GM19193 (cell line): Measurements from ENCODE around the gene RANBP17.

Experiments used
- POLR2A ChIP-seq: IDR thresholded peaks from 4 replicates; pipeline ENCODE4 v1.6.1; 2011; ENCODE audit not compliant: insufficient read depth, insufficient read length; ENCODE audit errors: extremely low read depth

RANBP17 gene

DNA sequence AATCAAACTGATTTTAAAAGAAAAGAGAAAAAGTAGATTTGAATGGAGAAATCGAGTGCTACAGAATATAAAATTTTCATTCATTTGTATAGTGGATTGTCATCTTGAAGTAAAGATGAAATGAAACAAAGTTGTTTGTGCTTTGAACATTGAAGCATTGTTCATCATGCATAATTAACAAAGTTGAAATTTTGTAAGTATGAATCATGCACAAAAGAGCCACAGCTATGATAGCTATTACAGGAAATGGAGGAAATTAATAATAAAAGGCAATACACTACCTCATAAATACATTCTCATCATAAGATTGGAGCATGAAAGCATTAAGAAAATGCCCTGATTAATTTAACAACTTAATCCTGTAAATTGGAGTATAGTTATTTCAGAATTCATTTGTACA, 293.8 kb downstream of the RANBP17 start:
- TF ChIP-seq POLR2A, result no peak

DNA sequence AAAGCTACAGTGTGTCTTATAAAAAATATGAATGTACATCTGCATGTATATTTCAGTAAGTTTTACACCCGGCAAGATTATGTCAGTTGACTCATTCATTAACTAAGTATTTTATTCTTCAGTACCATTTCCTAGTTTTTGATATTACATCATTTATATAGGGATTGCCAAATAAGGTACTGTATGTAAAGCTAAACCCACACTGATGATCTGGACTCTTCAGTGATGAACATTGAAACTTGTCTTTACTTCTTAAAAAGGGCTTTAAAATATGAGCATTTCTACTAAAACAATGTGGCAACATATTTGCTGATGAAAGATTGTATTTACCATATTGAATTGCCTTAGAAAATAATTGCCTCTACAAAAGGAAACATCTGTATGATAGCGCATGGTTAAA, 295.5 kb downstream of the RANBP17 start:
- no peak for TF ChIP-seq POLR2A

DNA sequence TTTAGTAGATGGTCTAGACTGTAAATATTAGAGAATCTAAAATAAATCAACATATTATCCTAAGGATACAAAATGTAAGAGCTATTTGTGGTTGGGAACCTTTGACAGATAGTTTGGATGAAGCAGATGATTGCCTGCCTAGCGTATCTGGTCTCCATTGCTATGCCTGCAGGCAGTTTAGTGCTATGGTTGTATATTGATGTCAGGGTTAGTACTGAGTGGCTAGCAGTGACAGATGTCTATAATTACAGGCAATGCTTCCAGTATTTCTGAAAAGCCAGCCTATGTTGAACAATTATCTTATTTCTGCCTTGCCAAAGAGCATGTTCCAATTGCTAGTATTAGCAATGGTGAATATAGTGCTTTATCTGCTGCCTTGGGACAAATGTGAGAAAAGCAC, 296.0 kb downstream of the RANBP17 start:
- no peak for TF ChIP-seq POLR2A

DNA sequence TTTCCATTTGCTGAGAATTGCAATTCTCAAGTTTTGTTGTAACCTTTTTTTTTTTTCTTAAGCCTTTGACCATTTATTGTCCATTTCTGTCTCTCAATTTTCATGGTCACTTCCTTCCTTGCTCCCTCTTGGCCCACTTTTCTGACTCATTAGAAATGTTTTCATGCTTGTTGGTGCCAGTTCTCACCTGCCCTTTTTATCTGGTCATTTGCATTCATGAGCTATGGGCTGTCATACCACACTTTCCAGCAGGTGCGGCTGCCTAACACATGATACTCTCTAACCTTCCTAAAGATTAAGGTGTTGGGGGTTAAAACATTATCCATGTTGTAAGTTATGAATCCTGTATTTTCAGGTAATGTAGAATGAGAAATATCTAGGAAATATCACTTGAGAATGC, 296.8 kb downstream of the RANBP17 start:
- no peak for TF ChIP-seq POLR2A

DNA sequence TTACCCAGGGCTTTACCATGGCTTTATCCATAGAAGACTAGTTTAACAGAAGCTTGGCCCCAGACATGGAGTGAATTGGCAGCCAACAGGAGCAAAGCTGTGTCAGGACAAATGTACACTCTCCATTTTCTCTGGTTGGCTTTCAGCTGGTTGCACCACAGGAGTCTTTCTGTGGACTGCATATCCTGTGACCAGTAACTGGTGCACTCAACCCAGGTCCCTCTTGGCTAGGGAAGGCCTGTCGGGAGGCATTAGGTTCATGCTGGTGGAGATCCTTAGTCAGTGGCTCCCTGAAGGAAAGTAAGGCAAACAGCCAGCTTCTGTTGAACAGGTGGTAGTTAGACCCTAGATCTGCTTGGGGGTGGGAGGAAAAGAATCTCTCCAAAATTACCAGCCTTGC, 300.3 kb downstream of the RANBP17 start:
- TF ChIP-seq POLR2A, result no peak

DNA sequence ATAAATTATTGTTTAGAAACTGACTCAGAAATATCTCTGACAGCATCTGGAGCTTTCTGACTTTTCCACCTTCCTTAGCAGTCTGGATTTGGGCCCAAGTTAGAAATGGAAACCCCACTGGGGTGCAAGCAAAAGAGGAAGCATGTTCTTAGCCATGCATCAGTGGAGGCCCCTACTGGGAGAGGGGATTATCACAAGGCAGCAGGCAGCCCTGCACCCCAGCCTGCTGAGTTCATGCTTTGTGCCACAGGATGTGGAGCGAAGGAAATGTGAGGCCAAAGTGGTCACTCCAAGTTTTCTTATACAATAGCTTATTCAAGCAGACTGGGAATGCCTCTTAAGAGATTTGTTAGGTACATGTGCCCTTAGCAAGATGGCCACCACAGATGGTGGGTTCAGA, 300.8 kb downstream of the RANBP17 start:
- no peak for TF ChIP-seq POLR2A

DNA sequence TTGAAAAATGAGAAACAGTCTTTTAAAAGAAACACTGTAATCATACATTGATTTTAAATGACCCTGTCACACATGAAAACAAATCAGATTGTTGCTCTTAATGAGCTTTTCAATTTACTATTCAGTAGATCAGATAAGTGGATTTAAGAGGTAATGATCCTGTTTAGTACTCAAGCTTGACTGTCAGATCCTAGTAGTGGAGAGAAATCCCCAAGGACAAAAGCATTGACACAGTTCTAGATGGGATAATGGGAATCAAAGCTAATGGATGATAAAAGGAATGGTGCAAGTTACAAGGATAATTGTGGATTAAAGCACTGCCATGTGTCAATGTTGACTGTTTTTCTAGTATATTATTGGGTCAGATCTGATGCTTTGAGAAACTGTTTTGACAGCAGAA, 304.9 kb downstream of the RANBP17 start:
- no peak for TF ChIP-seq POLR2A

DNA sequence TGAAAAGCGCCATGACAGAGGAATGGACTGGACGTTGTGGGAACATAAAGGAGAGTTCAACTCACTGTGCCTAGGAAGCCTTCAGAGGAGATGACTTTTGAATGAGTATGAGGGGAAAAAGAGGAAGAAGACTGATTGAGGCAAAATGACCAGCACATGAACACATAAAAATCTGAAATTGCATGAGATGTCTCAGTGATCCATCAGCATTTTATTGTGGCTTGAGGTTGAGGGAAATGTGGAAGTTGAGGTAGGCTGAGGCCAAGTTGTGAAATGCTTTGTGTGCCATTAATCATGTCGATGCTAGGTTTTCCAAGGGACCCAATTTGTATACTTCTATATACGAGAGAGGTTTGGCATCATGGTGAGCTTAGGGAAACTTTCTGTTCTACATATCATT, 306.4 kb downstream of the RANBP17 start:
- TF ChIP-seq POLR2A, result no peak

DNA sequence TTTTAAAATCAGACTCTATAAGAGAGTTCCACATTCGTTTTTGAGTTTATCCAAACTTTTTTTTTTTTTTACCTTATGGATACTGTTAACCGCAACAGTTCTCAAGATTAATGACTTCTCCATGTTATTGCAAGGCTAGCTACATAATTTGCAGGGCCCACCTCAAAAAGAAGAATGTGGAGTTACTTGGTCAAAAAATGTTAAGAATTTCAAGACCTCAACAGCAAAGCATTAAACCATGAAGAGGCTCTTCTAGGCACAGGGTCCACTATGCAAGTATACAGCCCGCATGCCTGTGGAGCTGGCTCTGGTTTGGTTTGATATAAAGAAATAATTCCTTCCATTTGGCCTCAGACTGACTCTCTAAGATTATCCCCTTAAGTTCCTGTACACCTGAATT, 313.9 kb downstream of the RANBP17 start:
- no peak for TF ChIP-seq POLR2A

DNA sequence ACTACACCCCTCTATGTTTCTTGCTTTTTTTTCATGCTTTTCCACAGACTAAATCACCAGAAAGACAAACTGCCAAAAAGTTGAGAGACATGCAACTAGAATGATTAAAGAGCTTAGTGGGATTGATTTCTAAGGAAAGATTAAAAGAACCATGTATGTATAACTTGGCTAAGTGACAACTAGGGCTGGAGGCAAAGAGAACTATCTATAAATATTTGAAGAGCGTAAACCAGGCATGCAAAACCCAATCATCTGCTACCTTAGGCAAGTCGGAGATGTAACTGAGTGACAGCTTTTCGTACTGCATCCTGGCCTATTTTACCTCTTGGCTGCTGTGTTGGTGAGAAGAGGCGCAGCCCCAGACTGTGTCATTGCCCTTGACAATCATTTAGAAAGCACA, 326.2 kb downstream of the RANBP17 start:
- no peak for TF ChIP-seq POLR2A

DNA sequence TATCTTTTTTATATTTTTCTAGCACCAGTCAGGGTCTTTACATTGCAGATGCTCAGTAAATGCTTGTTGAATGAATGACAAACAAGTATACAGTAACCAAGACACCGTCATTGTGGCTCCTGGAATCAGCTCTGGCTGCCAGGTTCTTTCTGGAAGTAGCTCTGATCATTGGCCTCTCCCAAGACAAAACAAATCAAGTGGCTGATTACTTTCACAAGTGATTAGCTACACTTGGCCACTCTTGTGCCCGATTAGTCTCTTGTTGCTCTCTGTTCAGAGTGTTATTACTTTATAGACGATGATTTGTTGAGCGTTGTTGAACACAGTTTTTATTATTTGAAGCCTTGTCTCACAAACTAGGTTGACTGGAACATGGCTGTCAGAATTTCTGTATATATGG, 327.6 kb downstream of the RANBP17 start:
- TF ChIP-seq POLR2A, result no peak

DNA sequence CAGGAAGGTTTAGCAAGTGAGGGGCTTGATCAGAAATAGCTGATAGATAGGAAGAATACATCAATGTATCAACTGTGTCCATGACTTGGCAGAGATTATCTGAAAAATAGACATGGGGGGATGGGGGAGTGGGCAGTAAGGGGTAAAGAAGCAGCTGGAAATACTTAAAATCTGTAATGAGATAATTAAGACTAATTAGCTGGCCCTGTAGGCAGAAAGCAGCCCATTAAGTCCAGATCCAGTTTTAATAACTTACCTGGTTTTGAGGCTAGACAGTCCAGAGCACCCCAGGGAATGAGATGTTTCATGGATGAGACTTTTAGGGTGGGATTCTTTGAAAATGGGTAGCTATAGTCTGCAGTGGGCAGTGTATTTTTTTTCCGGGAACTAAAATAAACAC, 330.3 kb downstream of the RANBP17 start:
- TF ChIP-seq POLR2A, result no peak

DNA sequence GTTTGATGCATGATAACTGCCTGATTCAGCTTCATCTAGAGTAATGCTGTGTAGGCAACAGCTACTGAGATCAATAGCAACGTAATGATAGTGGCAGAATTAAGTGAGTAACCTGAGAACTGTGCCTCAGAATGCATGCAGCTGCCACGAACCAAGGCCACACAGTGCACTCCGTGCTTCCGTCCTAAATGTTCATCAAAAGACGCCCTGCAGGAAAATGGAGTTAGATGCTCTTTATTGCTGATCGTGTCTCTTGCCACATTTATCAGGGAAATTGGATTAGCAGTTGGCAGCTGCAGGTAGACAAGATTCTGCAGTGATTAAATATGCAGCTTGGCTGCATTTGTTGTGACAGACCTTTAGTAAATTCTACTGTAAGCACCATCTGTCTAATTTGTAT, 339.5 kb downstream of the RANBP17 start:
- TF ChIP-seq POLR2A, result no peak

DNA sequence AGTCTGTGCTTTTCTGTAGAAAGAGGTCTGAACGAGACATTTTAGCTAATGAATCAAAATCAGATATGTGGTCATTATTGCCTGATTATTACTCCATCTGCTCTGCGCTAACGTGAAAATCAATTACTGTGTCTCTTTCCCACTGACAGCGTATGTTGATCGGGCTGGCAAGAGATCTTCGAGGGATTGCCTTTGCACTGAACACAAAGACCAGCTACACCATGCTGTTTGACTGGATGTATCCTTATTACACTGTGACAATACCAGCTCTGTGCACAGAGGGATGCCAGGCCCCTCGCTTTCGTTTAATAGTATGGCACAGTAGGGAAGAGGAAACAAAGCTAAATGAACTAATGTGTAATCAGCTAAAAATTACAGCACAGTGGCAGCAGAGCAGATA, 343.6 kb downstream of the RANBP17 start:
- no peak for TF ChIP-seq POLR2A

DNA sequence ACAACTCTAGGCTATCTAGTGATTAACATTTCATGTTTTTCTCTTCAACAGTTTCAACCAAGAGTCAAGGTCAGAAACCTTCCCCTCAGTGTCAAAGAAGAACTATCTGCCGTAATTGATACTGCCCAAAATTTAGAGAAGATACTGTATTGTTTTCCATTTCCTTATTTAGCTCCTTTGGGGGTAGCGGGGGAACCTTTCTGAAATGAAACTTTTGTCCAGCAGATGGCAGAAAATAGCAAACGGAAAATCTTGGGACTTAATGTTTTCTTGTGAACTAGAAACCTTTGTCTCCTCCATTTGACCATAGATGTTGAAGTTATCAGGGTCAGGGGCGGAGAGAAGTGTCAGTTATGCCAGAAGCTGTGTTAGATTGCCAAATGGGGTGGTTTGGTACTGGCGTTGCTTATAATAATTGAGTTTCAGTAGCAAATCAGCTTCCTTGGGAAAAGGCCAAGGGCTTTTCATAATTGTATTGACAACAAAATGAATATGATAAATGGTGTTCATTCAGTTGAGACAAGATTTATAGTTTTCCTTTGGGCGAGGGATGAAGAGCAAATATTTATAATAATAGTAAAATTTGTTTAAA, 345.5 kb downstream of the RANBP17 start:
- no peak for TF ChIP-seq POLR2A

DNA sequence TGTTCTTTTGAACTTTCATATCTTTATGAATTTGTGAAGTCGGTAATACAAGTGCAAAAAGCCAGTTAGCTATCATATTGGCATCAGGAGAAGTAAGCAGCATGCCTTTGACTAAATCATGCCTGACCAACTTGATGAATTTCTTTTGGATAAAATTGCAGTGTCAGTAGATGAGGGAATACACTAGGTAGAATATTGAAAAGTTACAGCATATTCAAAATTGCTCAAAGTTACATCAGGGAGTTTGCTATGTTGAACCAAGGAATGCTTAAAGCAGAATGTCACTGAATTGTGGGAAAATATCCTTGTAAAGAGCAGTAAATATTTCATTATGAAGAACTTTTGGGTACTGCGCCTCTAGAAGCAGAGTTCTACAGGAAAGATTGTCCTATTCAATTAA, 360.1 kb downstream of the RANBP17 start:
- no peak for TF ChIP-seq POLR2A

DNA sequence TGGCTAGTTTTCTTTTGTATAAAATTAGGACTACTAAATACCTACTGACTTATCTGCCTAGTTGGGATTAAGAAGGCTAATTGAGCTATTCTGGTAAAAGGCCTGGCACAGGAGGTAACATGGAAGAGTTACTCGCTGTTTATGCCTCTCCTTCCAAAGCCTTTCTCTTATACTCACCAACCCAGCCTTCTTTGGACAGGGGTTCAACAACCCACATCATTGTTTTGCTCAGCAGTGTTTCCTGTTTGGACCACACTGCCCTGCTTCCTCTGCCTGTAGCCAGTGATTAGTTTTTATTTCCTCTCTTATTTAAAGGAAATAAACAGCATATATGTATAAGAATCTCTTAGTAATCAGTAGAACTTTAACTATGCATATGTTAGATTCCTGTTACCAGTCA, 362.1 kb downstream of the RANBP17 start:
- no peak for TF ChIP-seq POLR2A
